ENCODE results near the gene RAB40C.

DNA sequence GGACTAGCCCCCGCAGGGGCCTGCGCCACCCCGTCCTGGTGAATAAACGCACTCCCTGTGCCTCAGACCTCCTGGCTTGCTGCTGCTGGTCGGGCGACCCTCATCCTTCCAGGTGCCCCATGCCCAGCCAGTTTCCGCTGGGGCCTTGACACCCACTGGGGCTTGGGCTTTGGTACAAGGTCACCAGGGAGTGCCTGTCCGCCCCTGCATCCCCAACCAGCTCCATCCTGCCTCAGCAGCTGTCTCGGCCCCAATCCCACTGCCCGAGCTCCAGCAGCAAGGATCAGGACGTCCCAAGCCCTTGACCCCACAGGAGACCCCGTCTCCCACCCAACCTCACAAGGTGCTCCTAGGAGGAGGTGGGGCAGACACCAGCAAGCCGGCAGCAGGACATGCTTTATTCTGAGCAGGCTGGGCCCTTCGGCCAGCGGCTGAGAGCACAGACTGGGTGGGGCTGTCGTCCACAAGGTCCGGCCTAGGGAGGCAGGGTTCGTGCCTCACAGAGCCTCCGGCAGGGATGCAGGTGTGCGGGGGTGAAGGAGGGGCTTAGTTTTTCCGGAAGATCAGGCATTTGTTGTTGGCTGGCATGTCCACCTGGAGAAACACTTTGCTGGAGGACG is 44.3 kb downstream of the RAB40C start:
- TF ChIP-seq, protein P1, sequence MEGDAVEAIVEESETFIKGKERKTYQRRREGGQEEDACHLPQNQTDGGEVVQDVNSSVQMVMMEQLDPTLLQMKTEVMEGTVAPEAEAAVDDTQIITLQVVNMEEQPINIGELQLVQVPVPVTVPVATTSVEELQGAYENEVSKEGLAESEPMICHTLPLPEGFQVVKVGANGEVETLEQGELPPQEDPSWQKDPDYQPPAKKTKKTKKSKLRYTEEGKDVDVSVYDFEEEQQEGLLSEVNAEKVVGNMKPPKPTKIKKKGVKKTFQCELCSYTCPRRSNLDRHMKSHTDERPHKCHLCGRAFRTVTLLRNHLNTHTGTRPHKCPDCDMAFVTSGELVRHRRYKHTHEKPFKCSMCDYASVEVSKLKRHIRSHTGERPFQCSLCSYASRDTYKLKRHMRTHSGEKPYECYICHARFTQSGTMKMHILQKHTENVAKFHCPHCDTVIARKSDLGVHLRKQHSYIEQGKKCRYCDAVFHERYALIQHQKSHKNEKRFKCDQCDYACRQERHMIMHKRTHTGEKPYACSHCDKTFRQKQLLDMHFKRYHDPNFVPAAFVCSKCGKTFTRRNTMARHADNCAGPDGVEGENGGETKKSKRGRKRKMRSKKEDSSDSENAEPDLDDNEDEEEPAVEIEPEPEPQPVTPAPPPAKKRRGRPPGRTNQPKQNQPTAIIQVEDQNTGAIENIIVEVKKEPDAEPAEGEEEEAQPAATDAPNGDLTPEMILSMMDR (IDR thresholded peaks at IDR 0.05) = no peak
- no peak for TF ChIP-seq ZFX (IDR thresholded peaks at IDR 0.05; ENCODE audit: borderline replicate concordance)

Measured in 22Rv1 (cell line).